Activated gamma-delta T cell (primary cell): ENCODE data around the gene METAP1D.
"Not testable (repeated sequence)": the region's sequence is repeated elsewhere in the genome, so short reads cannot be mapped to it uniquely, and the experiment has no call there.

ENCODE experiments used
- DNase-seq: peaks from one replicate; lab custom pipeline; 2025; lab: John Stamatoyannopoulos, UW

Gene METAP1D

GRCh38 chr2:171997031-171997430 lies 2.7 kb upstream of the METAP1D start:
- DNase-seq: not testable (repeated sequence)

GRCh38 chr2:171999161-171999560 lies 592 bp upstream of the METAP1D start:
- no peak for DNase-seq

- no peak for DNase-seq
These were observed 1.1 kb downstream of the METAP1D start for GRCh38 chr2:172000696-172001361.

GRCh38 chr2:172007372-172007771 lies 7.6 kb downstream of the METAP1D start:
- DNase-seq: no peak

GRCh38 chr2:172009823-172010222 lies 10.1 kb downstream of the METAP1D start:
- DNase-seq: no peak

- DNase-seq: no peak
These were observed 12.2 kb downstream of the METAP1D start for GRCh38 chr2:172011812-172012575.

- DNase-seq: no peak
These were observed 13.1 kb downstream of the METAP1D start for GRCh38 chr2:172012677-172013391.

- DNase-seq: no peak
These were observed 13.6 kb downstream of the METAP1D start for GRCh38 chr2:172013396-172013795.

GRCh38 chr2:172021074-172021931 lies 21.6 kb downstream of the METAP1D start:
- DNase-seq: no peak

GRCh38 chr2:172021955-172022354 lies 22.2 kb downstream of the METAP1D start:
- no peak for DNase-seq

GRCh38 chr2:172031536-172031935 lies 31.8 kb downstream of the METAP1D start:
- DNase-seq: no peak

- no peak for DNase-seq
These were observed 38.4 kb downstream of the METAP1D start for GRCh38 chr2:172038121-172038520.

GRCh38 chr2:172038604-172039003 lies 38.9 kb downstream of the METAP1D start:
- DNase-seq: no peak

GRCh38 chr2:172039011-172039704 lies 39.4 kb downstream of the METAP1D start:
- no peak for DNase-seq

GRCh38 chr2:172040311-172040710 lies 40.6 kb downstream of the METAP1D start:
- DNase-seq: no peak

GRCh38 chr2:172046080-172046678 lies 46.4 kb downstream of the METAP1D start:
- DNase-seq: no peak

- DNase-seq: no peak
These were observed 47.3 kb downstream of the METAP1D start for GRCh38 chr2:172046866-172047565.

- no peak for DNase-seq
These were observed 48.1 kb downstream of the METAP1D start for GRCh38 chr2:172047566-172048507.
